ENCODE measurements around the gene OR2A12. TPM values are rescaled to one million over a fixed set of nuclear protein-coding genes. Genes with fewer than 3 reads are reported as not detected.

The OR2A12 gene
- polyA plus RNA-seq, 1 donor from 2014 or later: not detected

DNA sequence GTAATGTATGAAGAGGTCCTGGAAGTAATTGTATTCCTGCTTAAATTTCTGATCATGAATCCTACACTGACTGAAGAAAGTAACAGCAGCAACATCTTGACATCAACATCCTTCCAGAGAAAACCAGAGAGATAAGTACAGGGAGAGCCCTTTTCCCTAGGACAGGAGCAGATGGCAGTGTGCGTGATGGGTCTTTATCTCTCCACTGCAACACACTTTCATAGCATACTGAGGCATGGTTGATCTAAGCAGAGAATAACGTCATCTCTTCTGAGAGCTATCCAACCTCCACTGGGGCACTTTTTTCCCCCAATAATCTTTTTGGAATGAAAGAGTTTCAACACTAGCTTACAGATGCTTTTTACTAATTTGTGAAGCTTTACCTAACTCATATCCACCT, 16.1 kb upstream of the OR2A12 start:
- TF ChIP-seq, protein P1, sequence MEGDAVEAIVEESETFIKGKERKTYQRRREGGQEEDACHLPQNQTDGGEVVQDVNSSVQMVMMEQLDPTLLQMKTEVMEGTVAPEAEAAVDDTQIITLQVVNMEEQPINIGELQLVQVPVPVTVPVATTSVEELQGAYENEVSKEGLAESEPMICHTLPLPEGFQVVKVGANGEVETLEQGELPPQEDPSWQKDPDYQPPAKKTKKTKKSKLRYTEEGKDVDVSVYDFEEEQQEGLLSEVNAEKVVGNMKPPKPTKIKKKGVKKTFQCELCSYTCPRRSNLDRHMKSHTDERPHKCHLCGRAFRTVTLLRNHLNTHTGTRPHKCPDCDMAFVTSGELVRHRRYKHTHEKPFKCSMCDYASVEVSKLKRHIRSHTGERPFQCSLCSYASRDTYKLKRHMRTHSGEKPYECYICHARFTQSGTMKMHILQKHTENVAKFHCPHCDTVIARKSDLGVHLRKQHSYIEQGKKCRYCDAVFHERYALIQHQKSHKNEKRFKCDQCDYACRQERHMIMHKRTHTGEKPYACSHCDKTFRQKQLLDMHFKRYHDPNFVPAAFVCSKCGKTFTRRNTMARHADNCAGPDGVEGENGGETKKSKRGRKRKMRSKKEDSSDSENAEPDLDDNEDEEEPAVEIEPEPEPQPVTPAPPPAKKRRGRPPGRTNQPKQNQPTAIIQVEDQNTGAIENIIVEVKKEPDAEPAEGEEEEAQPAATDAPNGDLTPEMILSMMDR (IDR thresholded peaks at IDR 0.05; ENCODE audit: poor library complexity, severe bottlenecking): no peak
- TF ChIP-seq EZH2 (IDR thresholded peaks at IDR 0.05; ENCODE audit: borderline replicate concordance, insufficient read depth, low read length, poor library complexity, severe bottlenecking) (no peak), RAD21 (conservative IDR thresholded peaks at IDR 0.05) (no peak), MXI1 (conservative IDR thresholded peaks at IDR 0.05; ENCODE audit: poor library complexity, severe bottlenecking) (no peak), TAF1 (IDR thresholded peaks at IDR 0.05; ENCODE audit: low read depth) (no peak), SMC3 (conservative IDR thresholded peaks at IDR 0.05; ENCODE audit: poor library complexity) (no peak), EP300 (conservative IDR thresholded peaks at IDR 0.05; ENCODE audit: poor library complexity, severe bottlenecking) (no peak), POLR2AphosphoS5 (IDR thresholded peaks at IDR 0.05) (no peak)
- TF ChIP-seq, protein P2, sequence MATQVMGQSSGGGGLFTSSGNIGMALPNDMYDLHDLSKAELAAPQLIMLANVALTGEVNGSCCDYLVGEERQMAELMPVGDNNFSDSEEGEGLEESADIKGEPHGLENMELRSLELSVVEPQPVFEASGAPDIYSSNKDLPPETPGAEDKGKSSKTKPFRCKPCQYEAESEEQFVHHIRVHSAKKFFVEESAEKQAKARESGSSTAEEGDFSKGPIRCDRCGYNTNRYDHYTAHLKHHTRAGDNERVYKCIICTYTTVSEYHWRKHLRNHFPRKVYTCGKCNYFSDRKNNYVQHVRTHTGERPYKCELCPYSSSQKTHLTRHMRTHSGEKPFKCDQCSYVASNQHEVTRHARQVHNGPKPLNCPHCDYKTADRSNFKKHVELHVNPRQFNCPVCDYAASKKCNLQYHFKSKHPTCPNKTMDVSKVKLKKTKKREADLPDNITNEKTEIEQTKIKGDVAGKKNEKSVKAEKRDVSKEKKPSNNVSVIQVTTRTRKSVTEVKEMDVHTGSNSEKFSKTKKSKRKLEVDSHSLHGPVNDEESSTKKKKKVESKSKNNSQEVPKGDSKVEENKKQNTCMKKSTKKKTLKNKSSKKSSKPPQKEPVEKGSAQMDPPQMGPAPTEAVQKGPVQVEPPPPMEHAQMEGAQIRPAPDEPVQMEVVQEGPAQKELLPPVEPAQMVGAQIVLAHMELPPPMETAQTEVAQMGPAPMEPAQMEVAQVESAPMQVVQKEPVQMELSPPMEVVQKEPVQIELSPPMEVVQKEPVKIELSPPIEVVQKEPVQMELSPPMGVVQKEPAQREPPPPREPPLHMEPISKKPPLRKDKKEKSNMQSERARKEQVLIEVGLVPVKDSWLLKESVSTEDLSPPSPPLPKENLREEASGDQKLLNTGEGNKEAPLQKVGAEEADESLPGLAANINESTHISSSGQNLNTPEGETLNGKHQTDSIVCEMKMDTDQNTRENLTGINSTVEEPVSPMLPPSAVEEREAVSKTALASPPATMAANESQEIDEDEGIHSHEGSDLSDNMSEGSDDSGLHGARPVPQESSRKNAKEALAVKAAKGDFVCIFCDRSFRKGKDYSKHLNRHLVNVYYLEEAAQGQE (IDR thresholded peaks at IDR 0.05; ENCODE audit: borderline replicate concordance): no peak
- H2AFZ ChIP-seq (ENCODE audit: low read depth, low read length): no peak overlapping the region
- H3K79me2 ChIP-seq (replicated peaks; ENCODE audit: insufficient read depth, low read length): no peaks in the 10 kb centered on the region
- H4K20me1 ChIP-seq (ENCODE audit: insufficient read depth): no peaks in the 10 kb centered on the region
- H3K4me2 ChIP-seq (ENCODE audit: low read length): no peak overlapping the region
- no peaks in the 10 kb centered on the region for H3K27me3 ChIP-seq (ENCODE audit: insufficient read depth, low read depth, low read length)
- no peaks in the 10 kb centered on the region for H3F3A ChIP-seq (ENCODE audit: insufficient read depth, low read length, poor library complexity, severe bottlenecking)
- no peaks in the 10 kb centered on the region for H3K9me2 ChIP-seq (ENCODE audit: insufficient read depth, low read length)
- H3K36me3 ChIP-seq (ENCODE audit: insufficient read depth, low read length): no peaks in the 10 kb centered on the region
- H3K27ac ChIP-seq (ENCODE audit: low read length): no peak overlapping the region
- no peaks in the 10 kb centered on the region for H3K9me3 ChIP-seq (ENCODE audit: low read length)
- H3K9ac ChIP-seq (ENCODE audit: low read length): no peak overlapping the region
- H3K4me3 ChIP-seq (ENCODE audit: low read length): no peak overlapping the region

DNA sequence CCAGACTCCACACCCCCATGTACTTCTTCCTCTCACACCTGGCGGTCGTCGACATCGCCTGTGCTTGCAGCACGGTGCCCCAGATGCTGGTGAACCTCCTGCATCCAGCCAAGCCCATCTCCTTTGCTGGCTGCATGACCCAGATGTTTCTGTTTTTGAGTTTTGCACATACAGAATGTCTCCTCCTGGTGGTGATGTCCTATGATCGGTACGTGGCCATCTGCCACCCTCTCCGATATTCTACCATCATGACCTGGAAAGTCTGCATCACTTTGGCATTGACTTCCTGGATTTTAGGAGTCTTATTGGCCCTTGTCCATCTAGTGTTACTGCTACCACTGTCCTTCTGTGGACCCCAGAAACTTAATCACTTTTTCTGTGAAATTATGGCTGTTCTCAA, 11.7 kb upstream of the OR2A12 start:
- Histone ChIP-seq H3K9me2 (ENCODE audit: insufficient read depth, low read length) (no peaks in the 10 kb centered on the region), H3K4me2 (ENCODE audit: low read length) (no peak overlapping the region), H3K27ac (ENCODE audit: low read length) (no peak overlapping the region), H4K20me1 (ENCODE audit: insufficient read depth) (no peaks in the 10 kb centered on the region), H3K79me2 (replicated peaks; ENCODE audit: insufficient read depth, low read length) (no peaks in the 10 kb centered on the region), H3K27me3 (ENCODE audit: insufficient read depth, low read depth, low read length) (no peaks in the 10 kb centered on the region), H3K36me3 (ENCODE audit: insufficient read depth, low read length) (no peaks in the 10 kb centered on the region), H3K9me3 (ENCODE audit: low read length) (no peaks in the 10 kb centered on the region), H2AFZ (ENCODE audit: low read depth, low read length) (no peak overlapping the region), H3K4me3 (ENCODE audit: low read length) (no peak overlapping the region), H3K9ac (ENCODE audit: low read length) (no peak overlapping the region), H3F3A (ENCODE audit: insufficient read depth, low read length, poor library complexity, severe bottlenecking) (no peaks in the 10 kb centered on the region)
- TF ChIP-seq EP300 (conservative IDR thresholded peaks at IDR 0.05; ENCODE audit: poor library complexity, severe bottlenecking) (no peak), SMC3 (conservative IDR thresholded peaks at IDR 0.05; ENCODE audit: poor library complexity) (no peak), EZH2 (IDR thresholded peaks at IDR 0.05; ENCODE audit: borderline replicate concordance, insufficient read depth, low read length, poor library complexity, severe bottlenecking) (no peak), RAD21 (conservative IDR thresholded peaks at IDR 0.05) (no peak), TAF1 (IDR thresholded peaks at IDR 0.05; ENCODE audit: low read depth) (no peak), MXI1 (conservative IDR thresholded peaks at IDR 0.05; ENCODE audit: poor library complexity, severe bottlenecking) (no peak), POLR2AphosphoS5 (IDR thresholded peaks at IDR 0.05) (no peak)
- TF ChIP-seq, protein P2 (IDR thresholded peaks at IDR 0.05; ENCODE audit: borderline replicate concordance): no peak
- TF ChIP-seq, protein P1 (IDR thresholded peaks at IDR 0.05; ENCODE audit: poor library complexity, severe bottlenecking): no peak
